GM21528 (cell line): ENCODE measurements around the gene FAHD1.

Experiments
- ATAC-seq: cut with Tn5 transposase; IDR thresholded peaks from one replicate; pipeline ENCODE4 v1.9.1; 2021; ENCODE audit warnings: mild to moderate bottlenecking, moderate library complexity; ENCODE audit not compliant: unreplicated experiment, low FRiP score

Gene FAHD1

DNA sequence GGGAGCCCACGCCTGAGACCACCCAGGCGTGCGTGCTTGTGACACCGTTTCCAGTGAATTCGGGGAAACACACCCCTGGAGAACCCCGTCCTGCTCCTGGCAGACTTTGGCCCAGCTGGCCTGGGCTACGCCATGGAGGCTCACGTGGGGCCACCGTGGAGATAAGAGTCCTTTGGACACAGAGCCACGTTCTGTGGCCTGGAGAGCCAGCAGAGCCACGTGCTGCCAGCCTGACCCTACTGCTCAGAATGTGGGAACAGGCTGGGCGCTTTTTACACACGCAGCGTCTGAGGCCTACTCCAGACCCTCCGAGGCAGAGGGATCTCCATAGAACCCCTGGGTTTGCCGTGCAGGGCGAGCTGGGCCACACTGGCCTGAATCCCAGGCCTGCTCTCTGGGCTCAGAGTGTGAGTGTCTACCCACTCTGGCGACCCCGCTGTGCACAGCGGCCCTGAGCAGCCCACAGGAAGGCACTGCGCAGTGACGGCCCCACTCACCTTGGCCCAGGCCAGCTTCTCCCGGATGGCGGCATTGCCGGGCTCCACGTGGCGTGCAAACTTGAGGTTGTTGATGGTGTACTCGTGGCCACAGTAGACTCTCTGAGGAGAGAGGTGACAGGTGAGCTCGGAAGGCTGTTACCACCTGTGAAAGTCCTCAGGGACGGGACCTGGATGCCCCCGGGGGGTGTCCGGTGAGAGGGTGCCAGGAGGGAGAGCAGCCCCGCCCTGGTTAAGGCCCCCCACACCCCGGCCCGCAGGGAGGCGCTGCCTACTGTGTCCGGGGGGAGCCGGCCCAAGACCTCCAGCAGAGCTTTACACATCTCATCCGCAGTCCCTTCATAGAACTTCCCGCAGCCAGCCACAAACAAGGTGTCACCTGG is 10.4 kb upstream of the FAHD1 start:
- ATAC-seq = no peak

DNA sequence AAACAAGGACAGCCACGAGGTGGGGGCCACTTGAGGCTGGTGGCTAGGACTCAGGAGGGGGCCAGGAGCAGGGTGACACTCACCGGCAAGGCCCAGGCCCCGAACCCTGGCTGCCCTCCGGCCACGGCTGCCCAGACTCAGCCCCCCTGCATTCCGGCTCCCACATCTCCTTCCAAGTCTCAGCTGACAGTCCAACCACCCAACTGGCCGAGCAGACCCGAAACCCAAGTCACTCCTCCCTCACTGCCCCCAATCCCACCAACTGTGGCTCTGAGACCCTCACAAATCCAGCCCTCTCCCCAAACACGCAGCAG is 9.8 kb upstream of the FAHD1 start:
- no peak for ATAC-seq

DNA sequence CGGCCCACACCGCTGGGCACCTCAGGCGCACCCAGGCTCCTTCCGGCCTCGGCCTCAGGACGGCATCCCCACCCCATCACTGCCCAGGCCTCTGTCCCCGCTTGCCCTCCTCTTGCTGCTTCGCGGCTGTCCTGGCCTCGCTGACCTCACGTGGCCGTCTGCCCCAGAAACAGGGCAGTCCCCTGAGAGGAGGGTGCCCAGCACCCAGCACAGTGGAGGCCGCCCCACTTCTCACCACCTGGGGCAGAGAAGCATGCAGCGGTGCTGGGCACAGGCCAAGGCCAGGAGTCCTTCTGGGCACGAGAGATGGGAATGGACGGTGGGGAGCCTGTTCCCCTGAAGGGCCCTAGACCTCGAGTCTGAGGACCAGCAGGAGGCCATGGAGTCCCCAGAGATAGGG is 9.3 kb upstream of the FAHD1 start:
- no peak for ATAC-seq

DNA sequence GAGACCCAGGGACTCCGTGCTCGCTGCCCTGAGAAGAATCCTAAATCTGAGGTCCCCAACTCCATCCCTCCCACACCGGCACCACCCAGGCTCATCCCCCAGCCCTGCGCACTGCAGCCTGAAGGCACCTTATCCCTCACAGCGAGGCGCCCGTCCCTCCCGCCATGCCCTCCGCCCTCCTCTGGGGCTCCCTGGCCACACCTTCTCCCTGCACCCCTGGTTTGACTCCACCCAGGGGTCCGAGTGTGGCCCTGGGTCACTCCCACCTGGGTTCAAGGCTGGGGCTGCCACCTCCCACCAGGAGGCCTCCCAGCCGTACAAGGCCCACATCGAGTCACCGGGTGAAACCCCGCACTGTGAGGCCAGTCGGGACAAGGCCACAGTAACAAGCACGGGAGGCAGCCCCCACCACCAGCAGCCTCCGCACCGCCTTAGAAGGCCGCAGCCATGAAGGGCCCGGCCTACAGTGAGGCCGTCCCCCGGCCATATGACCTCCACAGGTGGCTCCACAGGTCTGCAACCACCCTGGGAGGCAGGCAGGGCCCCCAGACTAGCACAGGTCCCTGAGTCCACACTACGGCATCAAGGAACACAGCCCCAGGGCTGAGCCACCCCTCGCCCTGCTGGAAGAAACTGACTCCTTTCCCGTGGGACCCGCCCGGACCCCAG is 8.7 kb upstream of the FAHD1 start:
- ATAC-seq = no peak

DNA sequence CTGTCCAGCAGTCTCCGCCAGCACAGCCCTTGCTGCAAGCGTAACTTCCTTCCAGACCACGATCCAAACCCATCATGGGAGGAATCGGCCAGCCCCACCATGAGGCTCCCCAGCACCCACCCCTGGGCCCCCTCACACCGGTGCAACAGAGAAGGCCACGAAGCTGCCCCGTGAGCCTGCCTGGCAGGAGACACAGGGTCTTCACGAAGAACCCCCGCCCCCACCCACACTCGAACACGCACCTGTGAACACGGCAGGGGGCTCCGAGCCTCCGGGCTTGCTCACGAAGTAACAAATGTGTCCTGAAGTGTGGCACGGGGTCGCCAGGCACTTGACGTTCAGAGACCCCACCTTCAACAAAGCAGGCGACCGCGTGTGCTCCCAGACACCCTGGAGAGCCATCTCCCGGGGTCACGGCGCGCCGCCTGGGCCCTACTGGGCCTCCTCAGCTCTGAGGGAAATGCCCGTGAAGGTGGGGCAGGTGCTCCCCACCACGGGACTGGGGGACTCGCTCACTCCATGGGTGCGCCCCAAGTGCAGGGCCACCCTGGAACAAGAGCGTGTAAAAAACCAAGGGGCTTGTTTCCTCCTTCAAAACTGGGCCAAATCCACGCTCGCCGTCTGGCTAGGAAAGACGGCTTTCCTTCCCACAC is 8.0 kb upstream of the FAHD1 start:
- ATAC-seq = no peak

DNA sequence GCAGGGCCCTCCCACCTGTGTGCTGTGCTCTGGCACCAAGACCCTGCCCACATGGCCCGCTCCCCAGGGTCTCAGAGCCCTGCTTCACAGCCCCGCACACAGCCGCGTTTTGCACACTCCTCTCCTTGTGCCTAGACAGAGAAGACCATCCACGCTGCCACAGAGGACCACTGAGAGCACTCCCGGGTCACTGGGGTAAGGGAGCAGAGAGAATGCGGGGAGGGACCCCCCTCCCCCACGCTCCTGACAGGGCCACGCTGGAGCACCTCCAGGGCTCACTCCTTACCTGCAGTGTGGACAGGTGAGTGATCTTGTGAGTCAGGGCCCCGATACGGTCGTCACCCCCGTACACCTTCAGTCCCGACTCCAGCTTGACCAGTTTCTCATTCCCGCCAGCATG is 7.4 kb upstream of the FAHD1 start:
- no peak for ATAC-seq

DNA sequence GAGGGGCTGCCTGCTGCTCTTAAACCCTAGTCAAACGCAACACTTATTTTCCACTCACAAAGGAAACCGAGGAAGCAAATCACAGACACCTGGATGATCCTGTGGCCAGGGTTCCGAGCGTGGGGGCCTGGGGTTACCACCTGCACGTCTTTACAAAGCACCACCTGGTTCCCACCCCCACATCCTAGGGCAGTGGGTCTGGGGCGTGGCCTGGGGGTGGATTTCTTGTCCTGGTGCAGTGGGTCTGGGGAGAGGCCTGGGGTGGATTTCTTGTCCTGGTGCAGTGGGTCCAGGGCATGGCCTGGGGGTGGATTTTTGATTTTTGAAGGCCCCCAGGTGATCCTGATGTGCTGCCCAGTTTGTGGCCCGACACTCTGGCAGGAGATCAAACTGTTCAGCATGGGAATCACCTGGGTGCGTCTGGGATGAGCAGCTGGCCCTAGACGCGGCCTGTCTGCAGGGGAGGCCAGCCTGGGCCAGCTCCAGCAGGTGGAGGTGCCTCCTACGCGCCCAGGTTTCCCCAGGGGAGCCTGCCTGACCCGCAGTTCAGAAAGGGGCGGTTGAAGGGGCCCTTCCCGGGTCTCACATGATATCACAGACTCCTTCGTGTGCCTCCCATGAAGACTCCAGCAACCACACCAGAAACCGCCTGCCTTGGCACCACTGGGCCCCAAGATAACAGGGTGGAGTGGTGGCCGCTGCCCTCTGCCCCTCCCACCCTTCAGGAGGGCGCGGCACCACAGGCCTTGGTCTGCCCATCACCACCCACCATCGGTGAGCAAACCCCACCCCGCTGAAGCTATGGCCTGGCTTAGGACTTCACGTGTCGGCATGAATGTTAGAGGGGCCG is 6.7 kb upstream of the FAHD1 start:
- no peak for ATAC-seq

DNA sequence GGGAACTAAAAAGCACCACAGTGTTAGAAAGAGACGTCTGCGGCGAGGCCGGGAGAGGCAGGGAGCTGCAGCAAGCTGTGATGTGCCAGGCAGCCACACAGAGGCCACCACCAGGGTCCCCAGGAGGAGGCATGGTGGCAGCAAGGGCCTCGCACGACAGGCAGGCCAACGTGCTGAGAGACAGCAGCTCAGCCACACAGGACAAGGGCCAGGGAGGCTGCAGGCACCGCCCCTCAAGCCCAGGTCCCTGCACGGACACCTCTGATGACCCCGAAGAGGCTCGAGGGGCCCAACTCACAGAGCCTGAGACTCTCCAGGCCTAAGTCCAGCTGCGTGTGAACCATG is 6.1 kb upstream of the FAHD1 start:
- no peak for ATAC-seq

DNA sequence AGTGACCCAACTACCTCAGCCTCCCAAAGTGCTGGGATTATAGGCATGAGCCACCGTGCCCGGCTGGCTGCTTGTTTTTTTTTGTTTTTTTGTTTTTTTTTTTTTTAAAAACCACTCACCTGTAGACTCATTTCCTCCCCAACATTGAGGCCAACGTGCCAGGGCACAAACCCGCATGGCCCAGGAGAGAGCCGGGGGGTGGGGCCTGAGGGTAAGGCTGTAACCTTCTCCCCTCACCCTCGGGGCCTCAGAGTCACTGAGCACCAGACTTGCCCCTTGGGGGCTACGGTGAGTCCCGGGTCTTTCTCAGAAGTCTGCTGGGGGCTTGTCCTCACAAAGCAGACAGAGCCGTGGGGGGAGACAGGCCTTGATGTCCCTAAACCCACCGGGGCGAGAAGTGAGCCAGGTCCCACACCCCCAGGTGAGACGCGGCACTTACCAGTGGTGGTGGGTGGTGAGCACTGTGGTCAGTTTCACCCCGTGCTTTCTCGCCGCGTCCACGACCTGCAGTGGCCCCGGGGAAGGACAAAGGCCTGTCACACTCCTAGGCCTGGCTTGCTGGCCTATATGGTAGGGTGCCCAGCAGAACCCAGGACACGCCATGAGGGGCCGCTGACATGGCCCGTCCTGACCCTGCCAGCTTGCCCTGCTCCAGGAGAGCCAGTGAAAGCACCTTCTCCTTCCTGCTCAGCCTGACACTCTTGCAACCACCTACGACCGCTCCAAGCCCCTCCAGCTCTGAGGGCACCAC is 5.0 kb upstream of the FAHD1 start:
- ATAC-seq = no peak

DNA sequence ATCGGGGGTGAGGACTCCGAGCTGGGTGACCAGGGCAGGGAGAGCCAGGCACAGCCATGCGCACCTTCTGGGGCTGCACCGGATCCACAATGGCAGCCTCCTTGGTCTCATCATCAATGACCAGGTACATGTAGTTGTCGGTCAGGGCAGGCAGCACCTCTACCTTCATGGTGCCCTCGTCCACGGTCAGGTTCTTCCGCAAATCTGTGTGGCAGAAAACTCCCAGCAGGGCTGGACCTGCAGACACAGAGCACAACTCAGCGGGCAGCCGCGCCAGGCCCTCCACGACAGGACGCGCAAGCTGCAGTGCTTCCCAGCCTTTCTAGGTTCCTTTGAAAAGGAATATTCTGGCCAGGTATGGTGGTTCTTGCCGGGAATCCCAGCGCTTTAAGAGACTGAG is 4.2 kb upstream of the FAHD1 start:
- ATAC-seq = no peak

DNA sequence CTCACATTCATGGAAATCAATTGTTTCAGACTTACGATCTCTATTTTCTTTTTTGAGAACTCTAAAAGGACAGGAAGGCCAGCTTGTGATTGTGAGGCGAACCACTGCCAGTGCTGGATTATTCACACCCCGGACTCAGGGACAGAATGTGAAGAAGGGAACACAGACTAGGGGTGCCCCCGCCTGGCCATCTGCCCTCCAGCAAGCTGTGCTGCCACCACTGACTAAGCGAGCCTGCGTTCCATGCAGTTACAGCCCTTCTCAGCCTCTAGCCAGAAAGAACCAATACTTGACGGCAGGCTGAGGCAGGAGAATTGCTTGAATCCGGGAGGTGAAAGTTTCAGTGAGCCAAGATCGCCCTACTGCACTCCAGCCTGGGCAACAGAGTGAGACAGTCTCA is 3.2 kb upstream of the FAHD1 start:
- no peak for ATAC-seq

DNA sequence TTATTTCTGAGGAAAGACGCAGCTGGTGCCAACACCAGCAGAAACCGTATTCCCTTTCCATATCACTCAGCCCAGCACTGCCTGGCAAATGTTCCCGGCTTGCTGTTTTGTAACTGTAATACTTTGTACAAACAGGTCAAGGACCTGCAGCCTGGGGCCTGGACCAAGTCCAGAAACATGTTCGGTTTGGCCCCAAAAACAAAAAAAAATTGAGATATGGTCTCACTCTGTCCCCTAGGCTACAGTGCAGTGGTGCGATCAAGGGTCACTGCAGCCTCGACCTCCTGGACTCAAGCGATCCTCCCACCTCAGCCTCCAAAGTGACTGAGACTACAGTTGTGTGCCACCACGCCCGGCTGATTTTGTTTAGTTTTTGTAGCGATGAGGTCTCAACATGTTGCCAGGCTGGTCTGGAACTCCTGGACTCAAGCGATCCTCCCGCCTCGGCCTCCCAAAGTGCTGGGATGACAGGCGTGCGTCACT is 1.6 kb upstream of the FAHD1 start:
- no peak for ATAC-seq

DNA sequence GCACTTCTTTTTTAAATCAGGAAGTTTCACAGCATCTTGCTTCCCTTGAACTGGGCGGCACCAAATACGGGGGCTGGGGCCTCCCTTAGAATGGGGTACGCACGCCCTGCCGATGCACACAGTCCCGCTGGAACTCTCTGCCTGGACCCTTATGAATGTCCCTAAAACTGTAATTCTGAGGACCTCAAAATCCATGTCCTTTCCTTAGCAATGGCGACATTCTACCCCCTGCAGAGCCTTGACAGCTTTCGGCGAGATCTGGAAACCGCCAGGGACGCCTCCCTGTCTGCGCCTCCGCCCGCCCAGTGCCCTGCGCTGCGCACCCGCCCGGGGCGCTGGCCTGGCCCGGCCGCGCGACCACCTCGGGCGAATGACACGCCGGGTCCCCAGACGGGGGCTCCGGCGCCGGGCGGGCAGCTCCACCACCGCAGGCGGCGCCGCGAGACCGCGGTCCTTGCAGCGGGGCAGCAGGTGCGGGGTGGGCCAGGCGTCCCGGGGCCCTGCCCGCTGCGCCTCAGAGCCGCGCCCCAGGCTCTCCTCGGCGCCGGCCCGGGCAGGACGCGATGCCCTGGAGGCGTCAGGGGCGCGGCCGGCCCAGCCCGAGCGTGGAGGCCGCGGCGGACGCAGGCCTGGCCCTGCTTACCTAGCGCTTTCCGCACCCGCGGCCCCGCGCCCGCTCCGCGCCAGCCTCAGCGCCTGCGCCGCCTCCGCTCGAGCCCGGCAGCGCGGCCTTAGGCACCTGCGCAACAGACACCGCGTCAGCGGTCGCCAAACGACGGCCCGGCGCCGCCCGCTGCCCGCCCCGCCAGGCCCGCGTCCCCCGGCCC is 929 bp upstream of the FAHD1 start:
- ATAC-seq = peak; percentile 42

DNA sequence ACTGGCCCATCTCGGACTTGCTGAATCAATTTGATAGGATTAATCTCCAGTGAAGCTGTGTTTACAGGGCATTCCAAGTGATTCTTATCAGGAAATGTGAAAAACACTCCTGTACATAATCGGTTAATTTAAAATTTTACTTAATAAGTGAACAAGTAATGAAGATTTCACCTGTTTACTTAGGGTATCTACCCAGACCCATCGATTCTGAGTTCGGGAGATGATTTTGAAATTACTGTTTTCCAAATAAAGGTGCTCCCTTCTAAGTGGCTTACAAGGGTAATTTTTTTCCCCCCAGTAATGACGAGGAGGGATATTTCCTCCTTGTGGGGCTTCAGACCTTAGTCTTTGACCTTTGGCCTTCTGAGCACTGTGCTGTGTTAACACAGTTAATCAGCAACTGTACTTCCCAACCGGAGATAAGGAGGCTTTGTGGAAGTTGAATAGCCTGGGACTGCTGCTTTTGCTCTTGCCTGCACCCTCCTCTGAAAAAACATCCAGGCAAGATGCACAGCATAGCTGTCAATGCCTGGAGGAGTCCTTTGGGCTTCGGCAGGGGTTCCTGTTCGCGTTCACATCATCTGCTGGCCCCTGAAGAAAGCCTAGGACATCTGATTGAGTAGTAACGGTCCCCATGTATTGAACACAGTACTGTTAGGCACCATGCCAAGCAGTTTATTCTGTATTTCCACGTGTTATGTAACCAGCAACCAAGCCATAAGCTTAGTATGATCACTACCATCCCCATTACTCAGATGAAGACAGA is 1.8 kb downstream of the FAHD1 start:
- no peak for ATAC-seq

DNA sequence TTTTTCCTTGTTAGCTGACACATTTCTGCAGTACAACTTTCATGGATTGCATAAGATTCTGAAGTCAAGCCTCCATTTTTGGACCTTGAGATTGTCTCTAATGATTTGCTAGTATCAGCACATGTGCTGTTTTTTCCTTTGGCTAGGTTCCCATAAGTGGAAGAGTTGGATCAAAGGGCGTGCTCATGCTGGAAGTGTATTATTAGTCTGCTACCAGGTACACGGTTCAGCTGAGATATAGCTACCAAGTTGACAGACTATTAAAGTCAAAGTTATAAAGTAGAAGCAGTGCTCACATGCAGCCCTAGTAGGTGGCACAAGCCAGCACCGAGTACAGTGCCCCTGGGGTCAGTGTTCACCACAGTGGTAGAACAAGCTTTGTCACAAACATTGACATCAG is 3.2 kb downstream of the FAHD1 start:
- ATAC-seq = no peak

DNA sequence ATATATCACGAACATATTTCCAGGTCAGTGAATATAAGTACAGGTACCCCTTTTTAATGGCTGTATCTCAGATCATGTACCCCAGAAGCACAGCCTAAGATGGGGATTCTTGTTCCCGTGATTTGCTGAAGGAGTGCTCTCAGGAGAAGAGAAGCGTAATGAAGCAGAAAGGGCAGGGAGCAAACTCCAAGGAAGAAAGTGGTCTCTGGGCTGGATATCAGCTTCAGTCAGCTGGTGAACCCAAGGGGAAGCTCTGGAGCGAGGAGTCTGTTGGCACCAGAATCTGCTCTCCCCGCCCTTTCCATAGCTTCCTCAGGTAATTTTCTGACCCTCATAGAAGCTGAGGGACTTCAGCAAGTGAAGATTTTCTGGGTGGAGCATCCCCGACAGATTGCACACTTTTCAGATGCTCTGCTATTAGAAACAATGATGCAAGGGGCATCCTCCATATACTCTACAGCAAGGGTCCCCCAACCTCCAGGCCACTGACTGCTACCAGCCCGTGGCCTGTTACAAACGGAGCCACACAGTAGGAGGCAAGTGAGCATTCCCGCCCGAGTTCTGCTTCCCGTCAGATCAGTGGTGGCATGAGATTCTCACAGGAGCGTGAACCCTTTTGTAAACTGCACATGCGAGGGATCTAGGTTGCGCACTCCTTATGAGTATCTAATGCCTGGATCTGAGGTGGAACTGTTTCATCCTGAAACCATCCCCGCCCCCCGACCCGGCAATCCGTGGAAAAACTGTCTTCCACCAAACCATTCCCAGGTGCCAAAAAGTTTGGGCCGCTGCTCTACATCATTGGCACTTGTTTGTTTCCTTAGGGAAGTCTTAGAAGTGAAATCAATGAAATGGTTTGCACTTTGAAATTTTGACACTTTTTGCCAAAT is 4.4 kb downstream of the FAHD1 start:
- no peak for ATAC-seq

DNA sequence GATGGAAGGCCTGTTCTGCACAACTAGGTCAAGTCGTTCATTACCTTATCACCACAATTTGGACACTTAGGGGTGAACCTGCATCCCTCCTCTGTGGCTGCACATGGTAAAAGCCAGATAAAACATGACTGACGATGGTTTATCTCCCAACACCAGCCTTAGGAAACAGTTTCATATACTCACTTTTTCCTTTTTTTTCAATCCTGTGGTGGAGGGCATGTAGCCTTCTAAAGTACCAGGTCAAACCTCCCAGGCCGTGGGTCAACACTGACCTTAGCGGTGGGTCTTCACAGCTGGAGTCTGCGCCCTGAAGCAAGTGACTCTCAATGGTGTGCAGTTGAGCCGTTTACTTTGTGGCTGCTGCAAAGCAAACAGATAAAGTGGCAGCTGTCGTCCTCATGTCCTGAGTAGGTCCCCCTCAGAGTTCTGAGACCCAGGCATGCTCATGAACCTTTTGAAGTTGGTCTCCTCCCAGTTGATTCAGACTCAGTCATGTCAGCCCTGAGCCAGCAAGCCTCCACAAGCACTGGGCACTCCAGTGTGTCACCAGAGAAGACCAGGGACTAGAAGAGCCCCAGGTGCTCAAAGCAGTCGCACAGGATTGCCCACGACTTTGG is 5.9 kb downstream of the FAHD1 start:
- no peak for ATAC-seq
